ENCODE results near the gene ENPEP. TPM values are rescaled to one million over a fixed set of nuclear protein-coding genes. Genes with fewer than 3 reads are reported as not detected.

ENPEP gene
- total and polyA plus RNA-seq, 10 of the 15 experiments (the other 5 are each of a cell fraction or from before 2014, with no cell fraction given), result 0.03 TPM; not detected in 9

GRCh38 chr4:110487873-110488272 lies 11.9 kb downstream of the ENPEP start (continued):
- no peak for TF ChIP-seq HSF1 (IDR thresholded peaks at IDR 0.05; ENCODE audit: low read depth, low read length)
- no peak for TF ChIP-seq TAF1 (IDR thresholded peaks at IDR 0.05; ENCODE audit: borderline replicate concordance, low read depth, low read length)
- TF ChIP-seq ZNF274 (IDR thresholded peaks at IDR 0.05; ENCODE audit: insufficient read depth, insufficient read length), result no peak
- no peak for TF ChIP-seq NKRF (conservative IDR thresholded peaks at IDR 0.05)

GRCh38 chr4:110489901-110490508 lies 14.1 kb downstream of the ENPEP start:
- CTCF ChIA-PET, result no interaction called here
- TF ChIP-seq ZNF207 (IDR thresholded peaks at IDR 0.05; ENCODE audit: borderline replicate concordance) (no peak), TCF12 (IDR thresholded peaks at IDR 0.05; ENCODE audit: low read depth, low read length) (no peak), MYC (IDR thresholded peaks at IDR 0.05; ENCODE audit: insufficient read depth, insufficient read length, insufficient replicate concordance, low read length, severe bottlenecking) (no peak), MEF2B (IDR thresholded peaks at IDR 0.05; ENCODE audit: partially characterized antibody, poor library complexity, severe bottlenecking) (no peak), MEF2A (IDR thresholded peaks at IDR 0.05; ENCODE audit: insufficient read depth, low read depth, low read length) (no peak), KAT2A (conservative IDR thresholded peaks at IDR 0.05; ENCODE audit: control insufficient read depth, low read depth, low read length) (no peak), LARP7 (IDR thresholded peaks at IDR 0.05) (no peak), STAT1 (conservative IDR thresholded peaks at IDR 0.05) (no peak), HDAC6 (IDR thresholded peaks at IDR 0.05; ENCODE audit: unreplicated experiment) (no peak), MAX (IDR thresholded peaks at IDR 0.05; ENCODE audit: low read depth, low read length) (no peak), SIN3A (IDR thresholded peaks at IDR 0.05; ENCODE audit: low read depth, low read length) (no peak), SKIL (IDR thresholded peaks at IDR 0.05; ENCODE audit: low read depth, poor library complexity, severe bottlenecking) (no peak), CHD1 (IDR thresholded peaks at IDR 0.05; ENCODE audit: low read depth, low read length) (no peak), STAT3 (IDR thresholded peaks at IDR 0.05; ENCODE audit: low read depth, low read length) (no peak), KDM1A (IDR thresholded peaks at IDR 0.05; ENCODE audit: borderline replicate concordance) (no peak)

More at GRCh38 chr4:110489901-110490508, 14.1 kb downstream of the ENPEP start:
- ATAC-seq (no peak), FAIRE-seq (no peak), DNase-seq (ENCODE audit: low read depth, low spot score) (no peak)
- in situ Hi-C loops (cut with MboI) (no loop called here), intact Hi-C loops (cut with micrococcal nuclease; ENCODE audit: unreplicated experiment) (no loop called here)
- POLR2A ChIA-PET, result no interaction called here
- Histone ChIP-seq H3K27ac (ENCODE audit: control insufficient read depth, insufficient read depth) (no peak overlapping the region), H3K36me3 (ENCODE audit: control insufficient read depth in 2 of 2, insufficient read depth in 2 of 2, low read length in 1 of 2) (no peaks in the 10 kb centered on the region), H2AFZ (ENCODE audit: control insufficient read depth, low read depth, low read length) (no peak overlapping the region), H3K4me2 (ENCODE audit: control insufficient read depth, insufficient read depth) (no peak overlapping the region), H3K9ac (ENCODE audit: control insufficient read depth, insufficient read depth, low read length) (no peak overlapping the region), H3K4me1 (ENCODE audit: control insufficient read depth, insufficient read depth, low read length) (peaks cover 1% of the 10 kb centered on the region), H3K79me2 (ENCODE audit: control insufficient read depth, insufficient read depth, low read length) (no peaks in the 10 kb centered on the region), H3K27me3 (replicated peaks in 1 of 2; ENCODE audit: control insufficient read depth in 2 of 2, insufficient read depth in 2 of 2, low read length in 1 of 2) (no peaks in the 10 kb centered on the region), H3K4me3 (no peak overlapping the region), H4K20me1 (ENCODE audit: control insufficient read depth, insufficient read depth) (no peaks in the 10 kb centered on the region), H3K9me3 (replicated peaks; ENCODE audit: control insufficient read depth, insufficient read depth, low read length) (no peaks in the 10 kb centered on the region)
- RAD21 ChIA-PET (ENCODE audit: unreplicated experiment), result no interaction called here
- 83% methylated on average over 6 of the region's 6 CpGs for WGBS (ENCODE audit: insufficient coverage, insufficient replicate concordance, low lambda C conversion rate, missing lambda C conversion rate)
- no TSS peak for BruUV-seq (replicated peaks)
- SMC1A ChIA-PET (ENCODE audit: uncharacterized antibody, unreplicated experiment), result no interaction called here

All from GM12878 (cell line).